OCI-LY7 (cell line): Measurements from ENCODE around the gene ZXDC. TPM values are rescaled to one million over a fixed set of nuclear protein-coding genes. Genes with fewer than 3 reads are reported as not detected.

Experiments
- BruUV-seq: library from RNA; stranded (reverse); fragments of 400-500 nt; replicated peaks from 2 replicates; lab custom pipeline; 2021; lab: Mats Ljungman, UMichigan
- CTCF ChIA-PET: fragments of 300-600 bp; sonication (Branson Sonifier 250); formaldehyde crosslinking; loops from one replicate; lab custom pipeline; 2022; ENCODE audit warnings: antibody characterized with exemption; ENCODE audit not compliant: unreplicated experiment; lab: Charles Lee
- POLR2A ChIA-PET: fragments of 300-600 bp; sonication (Branson Sonifier 250); formaldehyde crosslinking; loops from one replicate; lab custom pipeline; 2022; ENCODE audit warnings: antibody characterized with exemption; lab: Charles Lee
- DNase-seq: peaks from one replicate; pipeline ENCODE4 v3.0.0-alpha.2; 2015; ENCODE audit warnings: low spot score
- H2AFZ ChIP-seq: fragments of 200-600 bp; sonication (generic), shearing (Covaris generic); 2 replicates; pipeline ENCODE4 v1.6.1; 2014; ENCODE audit warnings: mild to moderate bottlenecking, antibody characterized with exemption, low read length, moderate library complexity
- H3K27ac ChIP-seq: fragments of 200-600 bp; sonication (generic); 2 replicates; pipeline ENCODE4 v1.5.1; 2014; ENCODE audit warnings: mixed run types, low read depth, mild to moderate bottlenecking, moderate library complexity, low read length, inconsistent platforms; ENCODE audit not compliant: poor library complexity, severe bottlenecking
- H3K36me3 ChIP-seq: fragments of 200-600 bp; sonication (generic); 2 replicates; pipeline ENCODE4 v1.6.1; 2014; ENCODE audit warnings: mild to moderate bottlenecking, antibody characterized with exemption, low read length, moderate library complexity, mixed read lengths; ENCODE audit not compliant: insufficient read depth
- H3K4me1 ChIP-seq: fragments of 200-600 bp; sonication (generic); 2 replicates; pipeline ENCODE4 v1.5.1; 2014; ENCODE audit warnings: mild to moderate bottlenecking, low read length; ENCODE audit not compliant: insufficient read depth, poor library complexity, severe bottlenecking
- H3K4me2 ChIP-seq: fragments of 200-600 bp; sonication (generic); 2 replicates; pipeline ENCODE4 v1.6.1; 2014; ENCODE audit warnings: mild to moderate bottlenecking, low read length
- H3K4me3 ChIP-seq: fragments of 200-600 bp; sonication (generic); 2 replicates; pipeline ENCODE4 v1.5.1; 2014; ENCODE audit warnings: mild to moderate bottlenecking, low read depth, low read length; ENCODE audit not compliant: poor library complexity, severe bottlenecking
- H3K79me2 ChIP-seq: fragments of 200-600 bp; sonication (generic); 2 replicates; pipeline ENCODE4 v1.6.1; 2016; ENCODE audit warnings: low read depth, mild to moderate bottlenecking, low read length, moderate library complexity, mixed read lengths; ENCODE audit not compliant: insufficient read depth
- H3K9me2 ChIP-seq: fragments of 200-600 bp; sonication (generic); 2 replicates; pipeline ENCODE4 v1.6.1; 2016; ENCODE audit warnings: mild to moderate bottlenecking, low read length, mixed read lengths; ENCODE audit not compliant: insufficient read depth
- H3K9me3 ChIP-seq: fragments of 200-600 bp; sonication (generic); 2 replicates; pipeline ENCODE4 v1.6.1; 2014; ENCODE audit warnings: mild to moderate bottlenecking, mixed run types, low read length, mixed read lengths
- H4K20me1 ChIP-seq: fragments of 200-600 bp; sonication (generic); 2 replicates; pipeline ENCODE4 v1.6.1; 2014; ENCODE audit warnings: mild to moderate bottlenecking, antibody characterized with exemption, low read length, moderate library complexity, mixed read lengths; ENCODE audit not compliant: insufficient read depth
- CTCF ChIP-seq: fragments of 200-600 bp; sonication (generic); conservative IDR thresholded peaks from 2 replicates; pipeline ENCODE4 v1.5.1; 2014; ENCODE audit warnings: mild to moderate bottlenecking, antibody characterized with exemption, low read length, moderate library complexity, mixed read lengths
- EZH2phosphoT487 ChIP-seq: fragments of 200-600 bp; sonication (generic); IDR thresholded peaks from 2 replicates; pipeline ENCODE4 v1.6.1; 2018; ENCODE audit warnings: low read depth, borderline replicate concordance, mild to moderate bottlenecking, mixed run types, antibody characterized with exemption, low read length, moderate library complexity, mixed read lengths
- intact Hi-C: fragments of 100-400 bp; cut with micrococcal nuclease; formaldehyde crosslinking; loops from one replicate; pipeline ENCODE4 v1.10.0; 2022; ENCODE audit not compliant: unreplicated experiment
- total RNA-seq, 2 experiments: library from RNA; depleted of rRNA in 1 of 2; stranded (reverse); fragments of >200 nt in 1 of 2; shearing (Covaris generic) in 1 of 2; gene quantifications; 2 replicates each; pipeline ENCODE4 v1.2.3, GENCODE V29; 2014 to 2022

ZXDC gene
- total RNA-seq, 2 experiments from 2014 or later, result 32.2 to 34.9 TPM

- POLR2A ChIA-PET, result no interaction called here
These were observed 48.8 kb upstream of the ZXDC start for GRCh38 chr3:126524429-126524988.

DNA sequence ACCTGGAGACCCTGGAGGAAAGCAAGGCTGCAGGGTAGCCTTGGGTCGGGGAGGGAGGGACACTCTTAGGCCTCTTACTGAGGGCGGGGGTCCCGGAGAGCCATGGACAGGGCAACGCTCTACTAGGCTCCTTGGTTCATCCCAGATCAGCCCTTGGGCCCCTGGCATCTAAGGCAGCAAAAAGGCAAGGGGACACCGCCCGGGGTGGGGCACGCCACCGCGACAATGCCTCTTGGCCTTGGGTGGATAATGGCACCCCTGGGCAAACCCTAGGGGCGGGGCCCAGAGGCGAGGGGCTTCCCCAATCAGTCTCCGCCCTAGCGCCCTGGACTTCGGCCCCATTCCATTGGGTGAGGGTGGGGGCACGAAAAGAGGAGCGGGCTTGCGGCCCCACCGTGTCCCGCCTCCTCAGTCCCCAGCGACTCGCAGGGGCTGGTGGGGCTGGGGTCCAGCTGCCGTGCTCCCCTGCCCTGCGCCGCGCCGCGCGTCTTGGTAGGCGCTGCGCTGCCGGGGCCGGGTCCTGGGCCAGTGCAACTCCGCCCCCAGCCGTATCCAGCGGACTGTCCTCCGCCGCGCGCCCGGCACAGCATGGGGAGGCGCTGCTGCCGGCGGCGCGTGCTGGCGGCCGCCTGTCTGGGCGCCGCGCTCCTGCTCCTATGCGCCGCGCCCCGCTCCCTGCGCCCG lies 48.2 kb upstream of the ZXDC start, which contains the start of gene CHST13:
Gene CHST13, plus strand, starts transcription at position 411 of the 684 bp plus-strand sequence. Its CDS starts 178 bp downstream, at position 589.
- H3K9me2 ChIP-seq, result no peaks in the 10 kb centered on the region
- POLR2A ChIA-PET, result no interaction called here
- intact Hi-C loops, result no loop called here
- CTCF ChIA-PET, result no interaction called here
- H3K36me3 ChIP-seq, result no peaks in the 10 kb centered on the region
- H3K4me3 ChIP-seq, result no peak within 1 kb of the TSS
- no peaks in the 10 kb centered on the region for H3K79me2 ChIP-seq
- H3K4me2 ChIP-seq, result no peak within 1 kb of the TSS
- no TSS peak for BruUV-seq
- no peak for TF ChIP-seq CTCF
- no peak for TF ChIP-seq EZH2phosphoT487
- H2AFZ ChIP-seq, result no peak within 1 kb of the TSS
- no peaks in the 10 kb centered on the region for H3K4me1 ChIP-seq
- no peak within 1 kb of the TSS for H3K27ac ChIP-seq
- no peak for DNase-seq
- H3K9me3 ChIP-seq, result no peaks in the 10 kb centered on the region
- H4K20me1 ChIP-seq, result no peaks in the 10 kb centered on the region

More at GRCh38 chr3:126524429-126524988, 48.8 kb upstream of the ZXDC start:
- Histone ChIP-seq H3K27ac (no peak overlapping the region), H3K36me3 (no peaks in the 10 kb centered on the region), H3K9me2 (no peaks in the 10 kb centered on the region), H3K79me2 (no peaks in the 10 kb centered on the region), H2AFZ (no peak overlapping the region), H4K20me1 (no peaks in the 10 kb centered on the region), H3K4me2 (no peak overlapping the region), H3K4me3 (no peak overlapping the region), H3K9me3 (no peaks in the 10 kb centered on the region), H3K4me1 (no peaks in the 10 kb centered on the region)
- CTCF ChIA-PET, result no interaction called here
- DNase-seq, result no peak
- TF ChIP-seq EZH2phosphoT487 (no peak), CTCF (no peak)
- intact Hi-C loops, result no loop called here
- BruUV-seq, result no TSS peak

DNA sequence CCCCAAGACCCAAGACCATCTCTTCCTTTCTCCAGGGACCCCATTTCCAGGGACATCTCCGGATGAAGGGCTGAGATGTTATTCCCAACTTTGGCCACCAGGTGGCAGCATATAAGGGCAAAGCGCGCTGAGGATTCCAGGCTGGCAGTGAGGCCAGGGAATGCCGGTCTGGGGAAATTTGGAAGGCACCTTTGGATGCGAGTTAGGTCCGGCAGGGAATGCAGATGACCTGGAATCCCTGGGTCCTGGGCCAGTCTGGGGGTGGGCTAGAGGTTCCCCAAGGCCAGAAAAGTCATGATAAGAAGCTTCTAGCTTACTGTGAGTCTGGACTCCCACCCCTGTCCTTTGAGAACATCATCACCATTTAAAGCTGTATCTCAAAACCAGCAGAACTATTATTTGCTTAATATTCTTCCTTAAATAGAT lies 46.7 kb upstream of the ZXDC start:
- BruUV-seq, result no TSS peak
- TF ChIP-seq EZH2phosphoT487, result no peak
- peak; percentile 90 for TF ChIP-seq CTCF

More for the DNA sequence above, 46.7 kb upstream of the ZXDC start:
- ChIA-PET CTCF (interaction anchor here (0.9 kb wide), 1 partner anchor 9 kb away, joined by 3 read pairs; no protein-coding TSS in a partner anchor), POLR2A (interaction anchor here (0.9 kb wide), 1 partner anchor 11 kb away, joined by 3 read pairs; no protein-coding TSS in a partner anchor)
- H3K9me3 ChIP-seq, result no peaks in the 10 kb centered on the region
- H3K9me2 ChIP-seq, result no peaks in the 10 kb centered on the region
- H3K27ac ChIP-seq, result no peak overlapping the region
- intact Hi-C loops, result no loop called here
- H3K36me3 ChIP-seq, result no peaks in the 10 kb centered on the region
- no peaks in the 10 kb centered on the region for H3K4me1 ChIP-seq
- no peak overlapping the region for H3K4me2 ChIP-seq
- H3K4me3 ChIP-seq, result no peak overlapping the region
- no peaks in the 10 kb centered on the region for H3K79me2 ChIP-seq
- H2AFZ ChIP-seq, result no peak overlapping the region
- H4K20me1 ChIP-seq, result no peaks in the 10 kb centered on the region
- peak; percentile 42 for DNase-seq
